C4-2B (cell line): ENCODE results near the gene PRKAG2.

Experiments used
- H3K27ac ChIP-seq: fragments of 450-650 bp; 2 replicates; pipeline ENCODE4 v1.5.1; 2017
- ZFX ChIP-seq: fragments of 450-650 bp; IDR thresholded peaks from 2 replicates; pipeline ENCODE4 v1.6.1; 2017
- TF ChIP-seq, protein P1 (sequence below): fragments of 450-650 bp; conservative IDR thresholded peaks from 2 replicates; pipeline ENCODE4 v1.5.1; 2017; ENCODE audit warnings: mild to moderate bottlenecking

The PRKAG2 gene

GRCh38 chr7:151805191-151805590 lies 71.7 kb downstream of the PRKAG2 start:
- no peak overlapping the region for H3K27ac ChIP-seq
- TF ChIP-seq, protein P1, sequence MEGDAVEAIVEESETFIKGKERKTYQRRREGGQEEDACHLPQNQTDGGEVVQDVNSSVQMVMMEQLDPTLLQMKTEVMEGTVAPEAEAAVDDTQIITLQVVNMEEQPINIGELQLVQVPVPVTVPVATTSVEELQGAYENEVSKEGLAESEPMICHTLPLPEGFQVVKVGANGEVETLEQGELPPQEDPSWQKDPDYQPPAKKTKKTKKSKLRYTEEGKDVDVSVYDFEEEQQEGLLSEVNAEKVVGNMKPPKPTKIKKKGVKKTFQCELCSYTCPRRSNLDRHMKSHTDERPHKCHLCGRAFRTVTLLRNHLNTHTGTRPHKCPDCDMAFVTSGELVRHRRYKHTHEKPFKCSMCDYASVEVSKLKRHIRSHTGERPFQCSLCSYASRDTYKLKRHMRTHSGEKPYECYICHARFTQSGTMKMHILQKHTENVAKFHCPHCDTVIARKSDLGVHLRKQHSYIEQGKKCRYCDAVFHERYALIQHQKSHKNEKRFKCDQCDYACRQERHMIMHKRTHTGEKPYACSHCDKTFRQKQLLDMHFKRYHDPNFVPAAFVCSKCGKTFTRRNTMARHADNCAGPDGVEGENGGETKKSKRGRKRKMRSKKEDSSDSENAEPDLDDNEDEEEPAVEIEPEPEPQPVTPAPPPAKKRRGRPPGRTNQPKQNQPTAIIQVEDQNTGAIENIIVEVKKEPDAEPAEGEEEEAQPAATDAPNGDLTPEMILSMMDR = no peak
- no peak for TF ChIP-seq ZFX

DNA sequence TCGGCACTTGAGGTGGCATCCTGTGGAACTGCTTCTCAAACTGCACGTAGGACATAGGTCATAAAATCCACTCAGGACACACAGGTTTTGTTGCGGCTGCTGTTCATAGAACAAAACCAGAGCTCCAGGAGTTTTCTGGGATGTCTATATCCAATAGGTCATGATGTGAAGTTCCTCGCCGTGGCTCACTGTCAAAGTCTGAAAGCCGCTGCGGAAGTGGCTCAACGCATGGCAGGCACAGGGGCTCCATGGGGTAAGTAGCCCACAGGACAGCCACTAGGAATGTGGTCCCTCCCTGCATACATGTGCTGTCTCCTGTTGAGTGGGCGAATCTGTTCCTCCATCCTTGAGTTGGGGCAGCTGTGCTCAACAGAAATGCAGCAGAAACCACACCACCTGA lies 72.2 kb downstream of the PRKAG2 start:
- no peak overlapping the region for H3K27ac ChIP-seq
- no peak for TF ChIP-seq ZFX
- TF ChIP-seq, protein P1 = no peak

- TF ChIP-seq ZFX = no peak
- TF ChIP-seq, protein P1 = no peak
- no peak overlapping the region for H3K27ac ChIP-seq
Observed at GRCh38 chr7:151803841-151804240, 73.1 kb downstream of the PRKAG2 start.

GRCh38 chr7:151802469-151802846 lies 74.5 kb downstream of the PRKAG2 start:
- TF ChIP-seq, protein P1 = no peak
- no peak for TF ChIP-seq ZFX
- H3K27ac ChIP-seq = no peak overlapping the region

- H3K27ac ChIP-seq = no peak overlapping the region
- no peak for TF ChIP-seq ZFX
- TF ChIP-seq, protein P1 = no peak
Observed at GRCh38 chr7:151801782-151802468, 75.0 kb downstream of the PRKAG2 start.

DNA sequence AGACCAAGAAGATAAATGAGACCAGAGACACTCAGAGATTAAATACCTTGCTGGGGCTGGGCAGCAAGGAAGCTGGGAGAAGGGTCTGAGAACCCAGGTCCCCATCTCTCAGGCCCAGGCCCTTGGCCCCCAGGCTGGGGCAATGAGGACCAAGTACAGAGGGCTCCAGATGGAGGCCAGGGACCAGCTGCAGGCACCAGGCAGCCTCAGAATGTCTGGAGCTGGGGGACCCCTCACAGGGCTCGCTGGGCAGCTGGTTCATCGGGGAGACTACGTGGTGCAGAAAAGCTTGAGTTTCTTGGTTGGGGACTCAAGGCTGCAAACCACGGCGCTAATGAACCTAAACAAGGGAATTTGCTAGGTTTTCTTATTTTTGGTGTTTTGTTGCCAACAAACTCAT lies 75.6 kb downstream of the PRKAG2 start:
- no peak overlapping the region for H3K27ac ChIP-seq
- TF ChIP-seq, protein P1 = no peak
- TF ChIP-seq ZFX = no peak

GRCh38 chr7:151800861-151801260 lies 76.1 kb downstream of the PRKAG2 start:
- TF ChIP-seq, protein P1 = no peak
- TF ChIP-seq ZFX = no peak
- no peak overlapping the region for H3K27ac ChIP-seq
